Adipose tissue (tissue), 3 donors: ENCODE results near the gene RBP5. TPM values are rescaled to one million over a fixed set of nuclear protein-coding genes. Genes with fewer than 3 reads are reported as not detected.
"Not testable (repeated sequence)": the region's sequence is repeated elsewhere in the genome, so short reads cannot be mapped to it uniquely, and the experiment has no call there.

ENCODE experiments used
- H3K27ac ChIP-seq: one replicate; pipeline ENCODE4 v1.5.1; 2013; ENCODE audit warnings: low read depth, low read length
- WGBS, 3 donors: extraction: QIAGEN DNeasy Blood & Tissue Kit; methylation state at CpG; one replicate each; pipeline ENCODE4 v1.1.7; 2013; 5-methylcytosine and 5-hydroxymethylcytosine counted together
- polyA plus RNA-seq, 3 donors: library from polyadenylated mRNA; stranded (reverse); fragments of 200-250 nt; gene quantifications; one replicate each; pipeline ENCODE4 v1.2.3, GENCODE V29; 2013
- donor health status: healthy with polysubstance abuse.
- donor health status: Bipolar disorder and iron deficiency.
- donor health status: healthy.

Gene RBP5
- polyA plus RNA-seq, 3 donors, result 1.9 to 5.0 (median 2.5) TPM

GRCh38 chr12:7109572-7109920 lies 19.1 kb downstream of the RBP5 start:
- no peak overlapping the region for H3K27ac ChIP-seq
- 47 to 66% (median 57%) methylated on average over 5 of the region's 5 CpGs for WGBS, 3 donors

GRCh38 chr12:7108796-7109571 lies 19.7 kb downstream of the RBP5 start, which contains the start of gene C1RL:
Gene C1RL (minus strand): TSS chr12:7109214. CDS start chr12:7109180, 34 bp downstream.
- WGBS, 3 donors, result 10 to 15% (median 10%) methylated on average over 21 to 23 of the region's 23 CpGs

GRCh38 chr12:7108003-7108795 lies 20.5 kb downstream of the RBP5 start:
- WGBS, 3 donors, result 2 to 6% (median 3%) methylated on average over 23 to 30 of the region's 30 CpGs

More at GRCh38 chr12:7108796-7109571, 19.7 kb downstream of the RBP5 start, which contains the start of gene C1RL:
- peak within 1 kb of the TSS; percentile 99 for H3K27ac ChIP-seq

GRCh38 chr12:7107636-7108002 lies 21.1 kb downstream of the RBP5 start:
- 29 to 32% (median 32%) methylated on average over 3 of the region's 3 CpGs for WGBS, 3 donors
- H3K27ac ChIP-seq, result peak overlapping the region; percentile 99

More at GRCh38 chr12:7108003-7108795, 20.5 kb downstream of the RBP5 start:
- H3K27ac ChIP-seq, result peak overlapping the region; percentile 99

GRCh38 chr12:7107181-7107580 lies 21.5 kb downstream of the RBP5 start:
- 96 to 98% (median 98%) methylated on average over 5 of the region's 5 CpGs for WGBS, 3 donors
- H3K27ac ChIP-seq, result not testable (repeated sequence)

- WGBS, 3 donors, result 87 to 97% (median 89%) methylated on average over 1 of the region's 1 CpG
- H3K27ac ChIP-seq, result no peak overlapping the region
Measured at GRCh38 chr12:7106082-7106481, 22.6 kb downstream of the RBP5 start.

- 89 to 96% (median 93%) methylated on average over 14 of the region's 14 CpGs for WGBS, 3 donors
- no peak overlapping the region for H3K27ac ChIP-seq
Measured at GRCh38 chr12:7103837-7104584, 24.7 kb downstream of the RBP5 start.

GRCh38 chr12:7102582-7102981 lies 26.1 kb downstream of the RBP5 start:
- no peak overlapping the region for H3K27ac ChIP-seq
- 70 to 83% (median 71%) methylated on average over 3 of the region's 3 CpGs for WGBS, 3 donors

- WGBS, 3 donors, result 59 to 75% (median 61%) methylated on average over 10 of the region's 10 CpGs
- H3K27ac ChIP-seq, result no peak overlapping the region
Measured at GRCh38 chr12:7101694-7102131, 27.0 kb downstream of the RBP5 start.

GRCh38 chr12:7101047-7101693 lies 27.5 kb downstream of the RBP5 start:
- no peak overlapping the region for H3K27ac ChIP-seq
- 85 to 92% (median 90%) methylated on average over 4 of the region's 4 CpGs for WGBS, 3 donors

GRCh38 chr12:7100239-7100638 lies 28.4 kb downstream of the RBP5 start:
- H3K27ac ChIP-seq, result no peak overlapping the region
- 79 to 92% (median 87%) methylated on average over 4 of the region's 4 CpGs for WGBS, 3 donors

- H3K27ac ChIP-seq, result no peak overlapping the region
- 82 to 88% (median 87%) methylated on average over 9 of the region's 9 CpGs for WGBS, 3 donors
Measured at GRCh38 chr12:7099290-7099996, 29.2 kb downstream of the RBP5 start.

GRCh38 chr12:7096979-7097378 lies 31.7 kb downstream of the RBP5 start:
- 82 to 84% (median 83%) methylated on average over 19 of the region's 19 CpGs for WGBS, 3 donors
- H3K27ac ChIP-seq, result no peak overlapping the region

GRCh38 chr12:7096006-7096932 lies 32.4 kb downstream of the RBP5 start:
- peak overlapping the region; percentile 55 for H3K27ac ChIP-seq
- 79 to 84% (median 84%) methylated on average over 26 of the region's 26 CpGs for WGBS, 3 donors

- no peak overlapping the region for H3K27ac ChIP-seq
Measured at GRCh38 chr12:7093892-7094291, 34.8 kb downstream of the RBP5 start.

GRCh38 chr12:7093486-7093885 lies 35.2 kb downstream of the RBP5 start:
- 52 to 63% (median 63%) methylated on average over 5 of the region's 5 CpGs for WGBS, 3 donors

More at GRCh38 chr12:7093892-7094291, 34.8 kb downstream of the RBP5 start:
- 47 to 58% (median 57%) methylated on average over 10 of the region's 10 CpGs for WGBS, 3 donors

More at GRCh38 chr12:7093486-7093885, 35.2 kb downstream of the RBP5 start:
- no peak overlapping the region for H3K27ac ChIP-seq
